T follicular helper cell (primary cell): ENCODE measurements around the gene GCAT.

ENCODE experiments used
- DNase-seq: peaks from one replicate; pipeline ENCODE4 v3.0.0-alpha.2; 2020; ENCODE audit warnings: low read depth

Gene GCAT

GRCh38 chr22:37842015-37842793 lies 34.5 kb downstream of the GCAT start:
- no peak for DNase-seq

- peak; percentile 26 for DNase-seq
These were observed 36.0 kb downstream of the GCAT start for GRCh38 chr22:37843741-37844089.

GRCh38 chr22:37844904-37845329 lies 37.2 kb downstream of the GCAT start:
- DNase-seq, result no peak

GRCh38 chr22:37846433-37846832 lies 38.7 kb downstream of the GCAT start:
- no peak for DNase-seq

GRCh38 chr22:37848587-37849088 lies 40.9 kb downstream of the GCAT start:
- no peak for DNase-seq

GRCh38 chr22:37849089-37849751 lies 41.5 kb downstream of the GCAT start, which contains the start of gene EIF3L:
Gene EIF3L (plus strand): TSS chr22:37849419. CDS start chr22:37849450, 31 bp downstream.
- peak; percentile 79 for DNase-seq

- DNase-seq, result no peak
These were observed 43.1 kb downstream of the GCAT start for GRCh38 chr22:37850801-37851200.

- DNase-seq, result no peak
These were observed 44.7 kb downstream of the GCAT start for GRCh38 chr22:37852418-37852817.

GRCh38 chr22:37854946-37855345 lies 47.2 kb downstream of the GCAT start:
- DNase-seq, result no peak

- no peak for DNase-seq
These were observed 47.7 kb downstream of the GCAT start for GRCh38 chr22:37855462-37855861.

GRCh38 chr22:37860796-37861421 lies 53.2 kb downstream of the GCAT start:
- DNase-seq, result no peak

GRCh38 chr22:37862570-37863325 lies 55.0 kb downstream of the GCAT start:
- DNase-seq, result no peak

- DNase-seq, result no peak
These were observed 57.8 kb downstream of the GCAT start for GRCh38 chr22:37865510-37865909.
